Upper lobe of right lung (tissue), 1 donor: ENCODE results near the gene AEBP2. TPM values are rescaled to one million over a fixed set of nuclear protein-coding genes. Genes with fewer than 3 reads are reported as not detected.

Experiments used
- ATAC-seq: fragments of 200-7000 bp; cut with Tn5 transposase; one replicate; pipeline ENCODE4 v1.9.1; 2020; ENCODE audit warnings: mild to moderate bottlenecking, moderate library complexity
- DNase-seq: peaks from one replicate; pipeline ENCODE4 v3.0.0-alpha.2; 2020
- H3K27ac ChIP-seq: fragments of 200-600 bp; one replicate; pipeline ENCODE4 v1.8.0; 2022
- H3K27me3 ChIP-seq: fragments of 200-600 bp; one replicate; pipeline ENCODE4 v1.8.0; 2022; ENCODE audit warnings: mild to moderate bottlenecking
- H3K36me3 ChIP-seq: fragments of 200-600 bp; one replicate; pipeline ENCODE4 v1.8.0; 2022
- H3K4me1 ChIP-seq: fragments of 200-600 bp; one replicate; pipeline ENCODE4 v1.8.0; 2022
- H3K4me3 ChIP-seq: fragments of 200-600 bp; one replicate; pipeline ENCODE4 v1.8.0; 2022; ENCODE audit warnings: mild to moderate bottlenecking
- H3K9me3 ChIP-seq: fragments of 200-600 bp; one replicate; pipeline ENCODE4 v1.8.0; 2022
- intact Hi-C: fragments of 100-400 bp; cut with DNase I; formaldehyde crosslinking; loops from one replicate; pipeline ENCODE4 v1.11.0; 2022
- total RNA-seq: library from RNA; stranded (reverse); fragmentation: NEBNext Ultra II Directional; extraction: Animal tissue kit (Norgen Biotek cat#: 25700); gene quantifications from one replicate; pipeline ENCODE4 v1.2.1, GENCODE V29; 2021
- TF ChIP-seq, protein P1 (sequence below): fragments of 200-600 bp; IDR thresholded peaks from one replicate; pipeline ENCODE4 v1.8.0; 2022; ENCODE audit warnings: antibody characterized with exemption
- donor health status: DM: no; HTN: yes; CAD: no; lungs with severe emphysema.

The AEBP2 gene
- total RNA-seq, 1 donor from 2014 or later: 40.1 TPM

DNA sequence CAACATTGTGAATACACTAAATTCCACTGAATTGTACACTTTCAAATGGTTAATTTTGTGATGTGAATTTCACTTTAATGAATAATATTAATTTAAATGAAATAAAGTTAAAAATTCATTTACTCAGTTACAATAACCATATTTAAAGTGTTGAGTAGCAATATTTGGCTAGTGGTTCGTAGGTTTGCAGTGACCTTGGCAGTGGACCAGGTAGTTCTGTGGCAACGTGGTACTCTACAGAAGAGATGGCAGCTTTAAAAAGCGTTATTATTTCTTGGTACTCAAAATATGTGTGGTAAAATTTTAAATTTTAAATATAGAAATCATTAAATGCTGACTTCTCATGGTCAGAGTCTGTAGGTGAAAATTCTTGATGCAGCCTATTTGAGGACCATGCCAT is 51.6 kb downstream of the AEBP2 start:
- Histone ChIP-seq H3K36me3 (peaks cover 20% of the 10 kb centered on the region), H3K4me3 (no peak overlapping the region), H3K4me1 (peaks cover 9% of the 10 kb centered on the region), H3K27me3 (no peaks in the 10 kb centered on the region), H3K27ac (no peak overlapping the region), H3K9me3 (no peaks in the 10 kb centered on the region)
- TF ChIP-seq, protein P1, sequence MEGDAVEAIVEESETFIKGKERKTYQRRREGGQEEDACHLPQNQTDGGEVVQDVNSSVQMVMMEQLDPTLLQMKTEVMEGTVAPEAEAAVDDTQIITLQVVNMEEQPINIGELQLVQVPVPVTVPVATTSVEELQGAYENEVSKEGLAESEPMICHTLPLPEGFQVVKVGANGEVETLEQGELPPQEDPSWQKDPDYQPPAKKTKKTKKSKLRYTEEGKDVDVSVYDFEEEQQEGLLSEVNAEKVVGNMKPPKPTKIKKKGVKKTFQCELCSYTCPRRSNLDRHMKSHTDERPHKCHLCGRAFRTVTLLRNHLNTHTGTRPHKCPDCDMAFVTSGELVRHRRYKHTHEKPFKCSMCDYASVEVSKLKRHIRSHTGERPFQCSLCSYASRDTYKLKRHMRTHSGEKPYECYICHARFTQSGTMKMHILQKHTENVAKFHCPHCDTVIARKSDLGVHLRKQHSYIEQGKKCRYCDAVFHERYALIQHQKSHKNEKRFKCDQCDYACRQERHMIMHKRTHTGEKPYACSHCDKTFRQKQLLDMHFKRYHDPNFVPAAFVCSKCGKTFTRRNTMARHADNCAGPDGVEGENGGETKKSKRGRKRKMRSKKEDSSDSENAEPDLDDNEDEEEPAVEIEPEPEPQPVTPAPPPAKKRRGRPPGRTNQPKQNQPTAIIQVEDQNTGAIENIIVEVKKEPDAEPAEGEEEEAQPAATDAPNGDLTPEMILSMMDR: no peak
- no peak for DNase-seq
- intact Hi-C loops: no loop called here
- ATAC-seq: no peak

DNA sequence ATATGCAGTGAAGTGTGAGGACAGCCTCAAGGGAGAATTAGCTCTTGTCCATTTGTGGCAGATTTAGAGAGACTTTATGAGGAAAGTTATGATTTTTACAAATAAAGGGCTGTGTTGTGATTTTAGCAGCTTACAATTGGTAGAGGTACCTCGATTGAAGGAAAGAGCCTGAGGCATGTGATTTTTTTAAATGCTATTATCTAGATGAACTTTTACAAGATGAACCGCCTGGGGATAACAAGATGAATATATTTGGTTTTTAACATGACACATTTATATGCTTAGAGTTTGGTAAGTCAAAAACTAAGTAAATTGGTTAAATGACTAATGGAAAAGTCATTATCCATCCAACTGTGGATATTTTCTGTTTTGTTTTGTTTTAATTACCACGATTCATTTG is 52.6 kb downstream of the AEBP2 start:
- Histone ChIP-seq H3K4me1 (peaks cover 9% of the 10 kb centered on the region), H3K9me3 (no peaks in the 10 kb centered on the region), H3K4me3 (no peak overlapping the region), H3K27me3 (no peaks in the 10 kb centered on the region), H3K36me3 (peaks cover 20% of the 10 kb centered on the region), H3K27ac (no peak overlapping the region)
- intact Hi-C loops: no loop called here
- no peak for DNase-seq
- TF ChIP-seq, protein P1: no peak
- no peak for ATAC-seq

DNA sequence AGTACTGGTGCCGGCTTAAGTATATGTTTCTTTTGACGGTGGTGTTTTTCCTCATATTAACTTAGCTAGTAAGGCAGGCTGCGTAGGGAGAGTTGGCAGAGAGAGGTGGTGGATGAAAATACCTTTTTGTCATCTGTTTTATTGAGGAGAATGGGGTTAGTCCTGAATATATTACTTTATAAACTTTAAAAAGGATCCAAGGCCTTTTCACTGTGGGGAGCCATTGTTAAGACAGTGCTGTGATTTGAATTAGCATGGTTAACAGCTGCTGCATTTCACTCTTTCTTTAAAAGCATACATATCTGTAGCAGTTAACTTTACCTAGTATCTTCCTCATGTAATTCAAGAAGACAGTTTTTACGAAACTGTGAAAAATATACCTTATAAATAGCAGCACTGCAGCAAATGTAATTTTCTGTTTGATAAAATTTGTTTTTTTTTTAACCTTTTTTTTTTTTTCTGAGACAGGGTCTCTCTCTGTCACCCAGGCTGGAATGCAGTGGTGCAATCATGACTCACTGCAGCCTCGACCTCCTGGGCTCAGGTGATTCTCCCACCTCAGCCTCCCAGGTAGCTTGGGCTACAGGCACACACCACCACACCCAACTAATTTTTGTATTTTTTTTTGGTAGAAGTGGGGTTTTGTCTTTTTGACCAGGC is 57.1 kb downstream of the AEBP2 start:
- H3K27ac ChIP-seq: no peak overlapping the region
- no peaks in the 10 kb centered on the region for H3K9me3 ChIP-seq
- TF ChIP-seq, protein P1: no peak
- H3K4me1 ChIP-seq: peaks cover 6% of the 10 kb centered on the region
- ATAC-seq: no peak
- intact Hi-C loops: no loop called here
- DNase-seq: no peak
- peaks cover 34% of the 10 kb centered on the region for H3K36me3 ChIP-seq
- no peaks in the 10 kb centered on the region for H3K27me3 ChIP-seq
- no peak overlapping the region for H3K4me3 ChIP-seq

DNA sequence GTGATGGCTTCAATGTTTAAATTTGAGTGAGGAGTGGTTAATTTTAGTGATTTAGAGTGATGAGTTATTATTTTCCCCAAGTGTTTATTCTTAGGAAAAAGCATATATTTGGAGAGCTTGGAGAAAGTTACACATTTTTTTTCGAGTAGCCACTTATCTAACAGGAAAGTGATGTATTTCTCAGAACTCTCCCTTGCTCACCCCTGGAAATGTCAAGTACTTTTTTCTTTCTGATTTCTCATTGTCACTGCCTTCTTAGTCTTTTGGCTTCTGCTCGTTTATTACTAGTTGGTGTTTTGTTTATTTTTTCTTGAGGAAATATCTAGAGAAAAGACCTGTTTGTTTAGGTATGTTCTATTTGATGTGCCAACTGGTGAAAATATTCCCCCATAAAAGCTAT is 58.8 kb downstream of the AEBP2 start:
- Histone ChIP-seq H3K9me3 (no peaks in the 10 kb centered on the region), H3K27ac (no peak overlapping the region), H3K27me3 (no peaks in the 10 kb centered on the region), H3K4me3 (no peak overlapping the region), H3K4me1 (no peaks in the 10 kb centered on the region), H3K36me3 (peaks cover 42% of the 10 kb centered on the region)
- no peak for ATAC-seq
- TF ChIP-seq, protein P1: no peak
- intact Hi-C loops: no loop called here
- DNase-seq: no peak

DNA sequence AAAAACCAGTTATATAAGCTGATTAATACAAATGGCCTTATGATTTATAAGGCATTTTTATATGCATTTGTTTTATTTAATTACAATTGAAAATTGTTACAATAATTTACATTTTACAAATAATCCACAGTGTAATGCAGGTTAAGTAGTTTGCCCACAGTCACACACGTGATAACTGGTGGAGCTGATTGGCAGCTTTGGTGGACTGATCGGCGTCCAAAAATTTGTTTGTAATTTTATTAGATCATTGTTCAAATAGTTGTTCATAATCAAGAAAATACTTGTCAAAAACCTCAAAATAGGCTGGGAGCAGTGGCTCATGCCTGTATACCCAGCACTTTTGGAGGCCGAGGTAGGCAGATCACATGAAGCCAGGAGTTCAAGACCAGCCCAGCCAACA is 59.7 kb downstream of the AEBP2 start:
- Histone ChIP-seq H3K27me3 (no peaks in the 10 kb centered on the region), H3K4me3 (no peak overlapping the region), H3K4me1 (no peaks in the 10 kb centered on the region), H3K27ac (no peak overlapping the region), H3K36me3 (peaks cover 40% of the 10 kb centered on the region), H3K9me3 (no peaks in the 10 kb centered on the region)
- ATAC-seq (no peak), DNase-seq (no peak)
- TF ChIP-seq, protein P1: no peak
- intact Hi-C loops: no loop called here

DNA sequence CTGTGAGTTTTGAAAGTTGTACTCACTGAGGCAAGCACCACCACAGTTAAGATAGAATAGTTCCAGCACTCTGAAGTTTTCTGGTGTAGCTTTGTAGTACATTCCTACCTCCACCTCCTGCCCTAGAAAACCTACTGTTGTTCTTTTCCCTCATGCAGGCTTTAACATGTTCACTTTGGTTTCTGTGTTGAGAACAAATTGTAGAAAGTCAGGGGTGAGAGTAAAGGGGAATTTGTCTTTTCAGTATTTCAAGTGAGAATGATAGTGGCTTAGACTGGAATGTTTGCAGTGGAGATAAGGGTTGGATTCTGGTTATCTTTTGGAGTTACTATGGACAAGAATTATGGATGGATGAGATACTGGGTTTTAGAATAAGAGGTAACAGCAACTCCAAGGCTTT is 67.2 kb downstream of the AEBP2 start:
- TF ChIP-seq, protein P1: no peak
- peaks cover 7% of the 10 kb centered on the region for H3K36me3 ChIP-seq
- H3K27me3 ChIP-seq: no peaks in the 10 kb centered on the region
- no peak overlapping the region for H3K4me3 ChIP-seq
- H3K9me3 ChIP-seq: no peaks in the 10 kb centered on the region
- DNase-seq (no peak), ATAC-seq (no peak)
- no peak overlapping the region for H3K27ac ChIP-seq
- H3K4me1 ChIP-seq: peaks cover 24% of the 10 kb centered on the region
- intact Hi-C loops: no loop called here
